HG03196 (cell line): ENCODE results near the gene EXOC6B.

Source experiments
- ATAC-seq: cut with Tn5 transposase; IDR thresholded peaks from one replicate; pipeline ENCODE4 v1.9.1; 2021; ENCODE audit not compliant: unreplicated experiment

EXOC6B gene

DNA sequence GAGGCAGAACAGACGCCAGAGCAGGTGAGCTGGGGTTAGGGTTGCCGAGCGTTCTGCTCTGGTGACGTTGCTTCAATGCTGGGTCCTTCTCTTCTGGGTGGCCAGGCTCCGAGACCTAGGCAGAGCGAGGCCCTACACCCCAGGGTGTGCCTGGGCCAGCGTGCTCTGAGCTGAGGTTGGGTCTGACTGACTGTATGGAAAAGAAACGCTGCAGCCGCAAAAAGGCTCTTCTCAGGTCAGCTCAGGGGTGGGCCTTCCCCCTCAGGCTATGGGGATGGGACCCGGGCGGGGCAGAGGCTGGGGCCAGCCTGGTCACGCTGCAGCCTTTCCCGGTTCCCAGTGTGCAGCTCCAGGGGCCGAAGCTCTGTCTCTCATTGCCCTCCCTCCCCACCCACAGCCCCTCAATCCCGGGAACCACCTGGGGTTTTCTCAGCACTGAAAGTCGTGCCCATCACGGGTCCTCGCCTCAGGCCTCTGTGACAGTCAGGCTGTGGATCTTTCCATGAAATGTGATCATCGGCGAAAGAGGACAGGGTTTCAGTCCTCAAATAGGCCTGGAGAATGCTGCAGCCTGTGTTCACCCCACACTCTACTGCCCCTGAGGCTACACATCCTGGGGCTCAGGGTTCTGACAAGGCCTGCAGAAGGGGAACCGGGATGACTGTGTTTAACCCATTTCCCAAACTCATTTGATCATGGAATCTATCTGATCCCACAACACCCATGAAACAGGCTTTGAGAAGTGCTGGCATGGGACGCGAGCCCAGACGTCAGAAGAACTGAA lies 697.6 kb downstream of the EXOC6B start:
- no peak for ATAC-seq

- no peak for ATAC-seq
Observed at GRCh38 chr2:72127401-72128058, 698.3 kb downstream of the EXOC6B start.

- ATAC-seq: no peak
Observed at GRCh38 chr2:72126186-72127100, 699.4 kb downstream of the EXOC6B start.
